Ascending aorta (tissue), 2 donors: ENCODE results near the gene RREB1. TPM values are rescaled to one million over a fixed set of nuclear protein-coding genes. Genes with fewer than 3 reads are reported as not detected.

Source experiments
- DNase-seq, 2 donors: peaks; one replicate each; pipeline ENCODE4 v3.0.0-alpha.2; 2019; ENCODE audit warnings: low spot score in 2 of 2
- H3K27ac ChIP-seq, 2 donors: fragments of 200-600 bp; sonication (generic); one replicate each; pipeline ENCODE4 v1.5.1; 2016 to 2017; ENCODE audit warnings: mild to moderate bottlenecking in 1 of 2
- H3K27me3 ChIP-seq: fragments of 200-600 bp; sonication (generic); one replicate; pipeline ENCODE4 v1.5.1; 2017
- H3K36me3 ChIP-seq, 2 donors: fragments of 200-600 bp; sonication (generic); one replicate each; pipeline ENCODE4 v1.5.1; 2016
- H3K4me1 ChIP-seq, 2 donors: fragments of 200-600 bp; sonication (generic); one replicate each; pipeline ENCODE4 v1.5.1; 2016 to 2017; ENCODE audit warnings: mild to moderate bottlenecking in 1 of 2
- H3K4me3 ChIP-seq, 2 donors: fragments of 200-600 bp; sonication (generic); one replicate each; pipeline ENCODE4 v1.5.1; 2016 to 2017; ENCODE audit warnings: mild to moderate bottlenecking in 1 of 2
- H3K9me3 ChIP-seq, 2 donors: fragments of 200-600 bp; sonication (generic); one replicate each; pipeline ENCODE4 v1.5.1; 2016
- CTCF ChIP-seq, 3 experiments: fragments of 200-600 bp in 2 of 3; fragments of 450-650 bp in 1 of 3; sonication (generic) in 2 of 3; IDR thresholded peaks; one replicate each; pipeline ENCODE4 v1.5.1; 2016 to 2019; ENCODE audit warnings: antibody characterized with exemption in 3 of 3, mild to moderate bottlenecking in 1 of 3, moderate library complexity in 1 of 3
- intact Hi-C: fragments of 100-400 bp; cut with DNase I; formaldehyde crosslinking; loops from one replicate; pipeline ENCODE4 v1.15.1; 2023
- total RNA-seq: library from RNA; depleted of rRNA; stranded (reverse); fragments of >200 nt; gene quantifications from one replicate; pipeline ENCODE4 v1.1.0, GENCODE V29; 2016

The RREB1 gene
- total RNA-seq, 1 donor from 2014 or later: 48.9 TPM

GRCh38 chr6:7241709-7242645 lies 134.2 kb downstream of the RREB1 start:
- peaks cover 17 to 35% of the 10 kb centered on the region in 2 donors for H3K36me3 ChIP-seq
- H3K27ac ChIP-seq: no peak overlapping the region
- no peak for DNase-seq
- no peaks in the 10 kb centered on the region for H3K27me3 ChIP-seq
- intact Hi-C loops: loop anchor here (2.0 to 5.0 kb wide), 4 partner anchors 135 to 565 kb away; partner anchors contain the start of gene RREB1
- H3K4me1 ChIP-seq: no peaks in the 10 kb centered on the region
- no peaks in the 10 kb centered on the region for H3K9me3 ChIP-seq
- H3K4me3 ChIP-seq: no peak overlapping the region
- TF ChIP-seq CTCF (IDR thresholded peaks at IDR 0.05): no peak

GRCh38 chr6:7242835-7243178 lies 135.0 kb downstream of the RREB1 start:
- H3K27me3 ChIP-seq: no peaks in the 10 kb centered on the region
- H3K9me3 ChIP-seq: no peaks in the 10 kb centered on the region
- peak overlapping the region in 1 of 2 donors; percentile 23 for H3K27ac ChIP-seq
- intact Hi-C loops: loop anchor here (2.0 to 5.0 kb wide), 4 partner anchors 136 to 566 kb away; partner anchors contain the start of gene RREB1
- TF ChIP-seq CTCF (IDR thresholded peaks at IDR 0.05): no peak
- H3K4me3 ChIP-seq: no peak overlapping the region
- no peaks in the 10 kb centered on the region for H3K4me1 ChIP-seq
- H3K36me3 ChIP-seq: peaks cover 25 to 43% of the 10 kb centered on the region in 2 donors
- no peak for DNase-seq

- H3K27me3 ChIP-seq: no peaks in the 10 kb centered on the region
- peak overlapping the region in 1 of 2 donors; percentile 23 for H3K27ac ChIP-seq
- H3K4me3 ChIP-seq: no peak overlapping the region
- DNase-seq: no peak
- no peaks in the 10 kb centered on the region for H3K9me3 ChIP-seq
- no peaks in the 10 kb centered on the region for H3K4me1 ChIP-seq
- peaks cover 31 to 49% of the 10 kb centered on the region in 2 donors for H3K36me3 ChIP-seq
- intact Hi-C loops: loop anchor here (2.0 to 5.0 kb wide), 4 partner anchors 136 to 567 kb away; partner anchors contain the start of gene RREB1
- peak; percentile 57 to 87 (median 81) for TF ChIP-seq CTCF (IDR thresholded peaks at IDR 0.05)
These were observed 135.6 kb downstream of the RREB1 start for GRCh38 chr6:7243179-7243981.

- no peak overlapping the region for H3K4me3 ChIP-seq
These were observed 138.1 kb downstream of the RREB1 start for GRCh38 chr6:7245668-7246393.

More at GRCh38 chr6:7245668-7246393, 138.1 kb downstream of the RREB1 start:
- no peak for TF ChIP-seq CTCF (IDR thresholded peaks at IDR 0.05)
- intact Hi-C loops: no loop called here
- no peak for DNase-seq
- no peaks in the 10 kb centered on the region for H3K4me1 ChIP-seq
- no peaks in the 10 kb centered on the region for H3K9me3 ChIP-seq
- H3K36me3 ChIP-seq: peaks cover 44 to 64% of the 10 kb centered on the region in 2 donors
- no peaks in the 10 kb centered on the region for H3K27me3 ChIP-seq
- no peak overlapping the region for H3K27ac ChIP-seq
